T-helper 22 cell (primary cell): ENCODE results near the gene CEACAM1.
"Not testable (repeated sequence)": the region's sequence is repeated elsewhere in the genome, so short reads cannot be mapped to it uniquely, and the experiment has no call there.

Experiments used
- DNase-seq: peaks from one replicate; pipeline ENCODE4 v3.0.0-alpha.2; 2020; ENCODE audit warnings: low read depth

CEACAM1 gene

DNA sequence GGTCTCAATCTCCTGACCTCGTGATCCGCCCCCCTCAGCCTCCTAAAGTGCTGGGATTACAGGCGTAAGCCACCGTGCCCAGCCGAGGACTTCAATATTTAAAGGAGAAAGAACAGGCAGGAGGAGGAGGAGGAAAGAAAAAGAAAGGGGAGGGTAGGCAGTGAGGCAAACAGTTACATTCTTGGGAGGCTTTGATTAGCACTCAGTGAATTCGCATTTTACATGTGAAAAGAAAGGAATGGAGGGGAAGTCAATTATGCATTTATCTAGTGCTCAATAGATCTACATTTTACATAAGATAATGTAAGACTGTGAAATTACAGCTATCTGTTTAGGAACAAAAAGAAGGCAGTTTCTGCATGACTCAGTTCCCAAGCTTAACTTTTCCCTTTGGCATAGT is 54.6 kb downstream of the CEACAM1 start:
- DNase-seq = no peak

DNA sequence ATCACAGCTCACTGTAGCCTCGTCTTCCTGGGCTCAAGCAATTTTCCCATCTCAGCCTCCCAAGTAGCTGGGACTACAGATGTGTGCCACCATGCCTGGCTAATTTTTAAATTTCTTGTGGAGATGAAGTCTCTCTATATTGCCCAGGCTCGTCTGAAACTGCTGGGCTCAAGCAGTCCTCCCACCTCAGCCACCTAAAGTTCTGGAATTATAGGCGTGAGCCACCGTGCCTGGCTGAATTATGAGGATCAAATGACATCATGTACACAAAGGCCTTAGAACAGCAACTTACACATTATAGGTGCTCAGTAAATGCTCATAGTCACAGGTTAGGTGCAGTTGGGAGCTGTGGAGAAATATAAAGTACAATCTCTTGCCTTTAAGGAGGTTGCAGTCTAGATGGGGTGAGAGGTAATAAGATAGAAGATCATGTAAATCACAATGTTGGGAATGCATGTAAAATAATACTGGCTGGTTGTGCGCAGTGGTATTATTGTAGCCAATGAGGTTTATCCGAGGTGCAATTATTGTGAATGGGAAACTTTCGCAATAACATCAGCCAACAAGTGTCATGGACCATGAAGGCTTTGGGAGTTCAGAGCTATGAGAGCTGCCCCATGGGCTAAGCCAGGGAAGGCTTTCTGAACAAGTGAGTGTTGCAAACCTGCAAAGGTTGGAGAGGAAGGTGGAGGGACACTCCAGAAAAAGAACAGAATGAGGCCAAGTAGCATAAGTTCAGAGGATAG is 55.7 kb downstream of the CEACAM1 start:
- no peak for DNase-seq

DNA sequence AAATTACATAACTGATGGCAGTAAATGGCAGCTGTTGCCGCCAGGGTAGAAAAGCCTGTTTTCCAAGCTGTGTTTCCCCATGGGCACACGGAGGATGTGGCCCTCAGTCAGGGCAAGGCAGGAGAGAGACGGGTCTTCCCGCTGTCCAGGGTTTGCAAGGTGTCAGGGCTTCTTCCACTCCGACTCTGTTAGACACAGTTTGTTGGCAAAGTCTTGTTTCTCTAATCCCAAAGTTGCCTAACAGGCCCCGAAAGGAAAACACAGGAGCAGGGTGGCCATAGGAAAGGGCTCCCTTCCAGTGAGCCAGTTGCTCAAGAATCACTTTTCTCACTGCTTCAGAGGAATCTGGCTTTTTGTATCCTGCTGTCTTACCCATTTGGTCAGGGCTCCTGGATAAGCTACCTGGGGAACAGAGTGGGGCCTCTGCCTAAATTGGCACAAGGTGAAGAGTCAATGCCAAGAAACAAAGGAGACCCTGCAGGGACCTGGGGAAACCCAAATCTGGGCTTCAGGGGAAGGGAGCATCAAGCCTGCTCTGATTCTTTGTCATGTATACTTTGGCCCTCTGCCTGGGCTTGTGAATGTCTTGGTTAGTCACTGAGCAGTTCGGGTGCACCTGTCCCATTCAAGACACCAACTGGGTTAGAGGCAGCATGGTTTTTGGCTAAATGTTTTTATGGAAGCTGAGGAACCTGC is 56.6 kb downstream of the CEACAM1 start:
- DNase-seq = no peak

DNA sequence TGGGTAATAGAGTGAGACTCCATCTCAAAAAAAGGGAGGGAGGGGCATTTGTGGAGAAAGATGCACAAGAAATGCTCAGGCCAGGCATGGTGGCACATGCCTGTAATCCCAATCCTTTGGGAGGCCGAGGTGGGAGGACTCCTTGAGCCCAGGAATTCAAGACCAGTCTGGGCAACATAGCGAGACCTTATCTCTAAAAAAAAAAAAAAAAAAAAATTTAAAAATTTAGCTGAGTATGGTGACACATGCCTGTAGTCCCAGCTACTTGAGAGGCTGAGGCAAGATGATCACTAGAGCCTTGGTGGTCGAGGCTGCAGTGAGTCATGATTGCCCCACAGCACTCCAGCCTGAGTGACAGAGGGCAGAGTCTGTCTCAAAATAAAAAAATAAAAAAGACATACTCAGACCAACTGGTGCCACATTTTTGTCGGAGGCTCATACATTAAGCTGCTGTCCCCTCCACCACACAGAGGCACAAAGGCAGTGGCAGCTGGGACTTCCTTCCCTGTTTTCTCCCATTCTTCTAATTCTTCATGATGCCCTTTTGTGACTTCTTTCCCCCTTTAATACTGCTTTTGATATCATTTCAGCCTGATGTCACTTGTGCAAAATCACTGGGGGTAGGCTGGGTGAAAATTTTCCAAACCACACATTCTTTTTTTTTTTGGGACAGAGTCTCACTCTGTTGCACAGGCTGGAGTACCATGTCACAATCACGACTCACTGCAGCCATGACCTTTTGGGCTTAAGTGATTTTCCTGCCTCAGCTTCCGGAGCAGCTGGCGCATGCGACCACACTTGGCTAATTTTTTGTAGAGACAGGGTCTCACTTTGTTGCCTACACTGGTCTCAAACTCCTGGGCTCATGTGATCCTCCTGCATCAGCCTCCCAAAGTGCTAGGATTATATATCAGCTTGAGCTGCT is 58.7 kb downstream of the CEACAM1 start:
- no peak for DNase-seq

DNA sequence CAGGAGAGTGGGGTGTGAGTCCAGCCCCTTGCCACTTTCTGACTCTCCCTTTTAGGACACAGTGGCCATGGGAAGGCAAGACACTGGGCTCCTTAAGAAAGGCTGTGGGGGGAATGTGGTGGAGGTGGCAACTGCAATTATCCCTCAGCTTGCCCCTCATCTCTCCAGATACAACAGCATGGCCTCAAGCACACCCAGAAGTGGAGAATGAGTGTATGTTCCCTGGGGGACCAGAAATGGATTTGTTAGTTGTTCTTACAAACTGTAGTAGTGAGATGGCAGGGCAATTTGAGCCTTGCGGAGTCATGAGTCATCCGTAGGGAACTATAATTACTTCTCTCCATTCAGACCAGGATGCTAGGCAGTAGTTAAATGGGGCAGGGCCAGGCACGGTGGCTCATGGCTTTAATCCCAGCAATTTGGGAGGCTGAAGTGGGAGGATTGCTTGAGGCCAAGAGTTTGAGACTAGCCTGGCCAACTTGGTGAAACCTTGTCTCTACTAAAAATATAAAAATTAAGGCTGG is 59.9 kb downstream of the CEACAM1 start:
- DNase-seq = no peak

DNA sequence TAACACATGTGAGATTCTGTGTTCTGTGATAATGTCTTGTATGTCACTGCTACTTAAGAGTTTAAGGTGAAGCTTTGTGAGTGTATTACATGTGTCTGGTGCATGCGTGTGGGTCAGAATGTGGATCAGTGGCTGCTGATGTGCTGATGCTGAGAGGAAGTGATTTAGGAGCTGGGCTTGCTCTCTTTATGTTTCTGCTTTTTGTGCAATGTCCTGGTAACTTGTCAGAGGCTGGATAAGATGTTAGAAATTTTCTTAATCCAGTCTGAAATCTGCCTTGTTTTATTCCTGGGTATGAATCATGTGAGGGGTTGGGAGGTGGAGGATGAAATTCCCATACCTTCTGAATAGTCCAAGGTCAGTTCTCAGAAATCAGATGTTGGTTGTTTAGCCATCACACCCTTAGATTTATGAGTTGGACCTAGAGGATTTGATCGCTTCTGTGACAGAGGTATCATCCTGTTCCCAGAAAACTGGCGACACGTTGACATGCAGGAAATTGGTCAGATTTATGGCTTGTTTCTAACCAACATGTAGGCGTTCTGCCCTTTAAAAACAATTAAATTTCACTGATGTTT is 61.0 kb downstream of the CEACAM1 start:
- DNase-seq = no peak

DNA sequence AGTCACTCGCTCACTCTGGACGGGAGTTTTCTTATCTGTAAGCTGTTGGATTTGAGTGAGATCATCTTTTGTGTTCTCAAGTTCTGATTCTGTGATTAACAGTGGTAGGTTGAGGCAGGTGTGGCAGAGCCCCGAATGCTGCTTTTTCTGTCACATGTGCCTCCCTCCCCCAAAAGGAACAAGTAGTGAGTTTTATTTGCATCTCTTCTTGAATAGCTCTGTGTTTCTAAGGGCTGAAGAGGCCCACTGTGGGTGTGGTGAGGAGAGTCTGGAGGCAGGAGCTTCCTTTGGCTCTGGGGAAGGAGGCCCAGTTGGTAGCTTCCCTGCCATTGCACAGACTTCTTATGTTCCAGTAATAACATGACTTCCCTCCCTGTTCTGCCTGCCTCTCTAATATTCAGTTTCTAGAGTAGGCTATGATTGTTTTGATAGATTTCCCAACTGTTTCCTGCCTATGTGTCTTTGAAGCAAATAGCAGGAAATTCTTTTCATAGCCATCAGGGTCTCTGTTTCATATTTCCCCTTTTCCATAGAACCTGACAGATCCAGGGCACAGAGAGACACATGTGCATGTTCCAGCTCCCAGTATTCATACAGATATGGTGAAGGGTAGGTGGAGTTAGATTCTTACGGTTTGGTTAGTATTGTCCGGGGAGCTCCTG is 61.6 kb downstream of the CEACAM1 start:
- no peak for DNase-seq

DNA sequence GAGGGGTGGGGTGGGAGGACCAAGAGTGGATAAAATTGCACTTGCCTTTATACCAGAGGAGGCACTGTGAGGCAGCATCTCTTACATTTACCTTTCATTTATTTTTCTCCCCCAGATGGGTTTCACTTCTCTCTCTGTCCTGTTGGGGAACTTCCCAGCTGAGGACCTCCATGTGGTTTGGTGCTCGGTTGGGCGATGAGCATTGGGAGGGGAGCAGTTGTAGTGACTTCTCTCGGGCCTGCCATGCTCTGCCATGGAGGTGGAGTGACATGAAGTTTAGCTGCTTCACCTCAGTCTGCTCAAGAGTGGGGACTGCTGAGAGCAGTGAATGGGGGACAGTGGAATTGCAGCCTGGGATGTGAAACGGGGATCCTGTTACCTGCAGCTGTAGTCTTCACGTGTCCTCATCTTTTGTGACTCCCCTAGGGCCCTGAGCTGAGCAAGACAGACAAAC is 62.4 kb downstream of the CEACAM1 start:
- DNase-seq = no peak

DNA sequence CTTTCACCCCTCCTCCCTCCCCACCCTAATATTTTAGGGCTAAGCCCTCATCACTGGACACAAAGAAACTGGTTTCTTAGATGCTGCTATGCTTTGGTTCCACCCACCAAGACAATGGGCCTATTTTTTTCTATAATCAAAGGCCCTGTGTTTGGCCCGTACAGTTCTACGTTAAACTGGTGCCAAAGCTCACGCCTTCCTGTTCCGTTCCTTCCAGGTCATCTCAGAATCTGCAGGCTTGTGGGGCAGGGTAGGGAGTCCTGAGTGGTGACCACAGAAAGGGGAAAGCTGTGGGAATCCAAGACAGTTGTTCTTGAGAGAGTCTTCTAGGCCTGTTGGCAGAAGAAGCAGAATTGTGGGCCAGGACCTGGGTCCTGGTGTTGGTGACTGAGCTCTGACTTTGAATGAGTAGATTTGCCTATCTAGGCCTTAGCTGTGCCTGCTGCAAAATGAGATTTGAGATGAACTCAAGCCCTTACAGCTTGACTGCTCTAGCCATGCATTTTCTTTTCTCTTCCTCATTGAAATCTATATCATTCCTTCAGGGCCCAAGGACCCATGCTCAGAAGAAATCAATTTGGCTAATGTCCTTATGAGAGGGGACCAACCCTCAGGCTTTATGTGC is 66.5 kb downstream of the CEACAM1 start:
- DNase-seq = no peak

DNA sequence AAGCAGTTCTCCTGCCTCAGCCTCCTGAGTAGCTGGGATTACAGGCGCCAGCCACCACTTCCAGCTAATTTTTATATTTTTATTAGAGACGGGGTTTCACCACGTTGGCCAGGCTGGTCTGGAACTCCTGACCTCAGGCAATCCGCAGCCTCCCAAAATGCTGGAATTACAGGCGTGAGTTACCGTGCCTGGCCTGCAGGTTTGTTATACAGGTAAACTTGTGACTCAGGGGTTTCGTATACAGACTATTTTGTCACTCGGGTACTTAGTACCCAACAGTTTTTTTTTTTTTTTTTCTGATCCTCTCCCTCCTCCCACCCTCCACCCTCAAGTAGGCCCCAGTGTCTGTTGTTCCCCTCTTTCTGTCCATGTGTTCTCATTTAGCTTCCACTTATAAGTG is 67.0 kb downstream of the CEACAM1 start:
- not testable (repeated sequence) for DNase-seq

DNA sequence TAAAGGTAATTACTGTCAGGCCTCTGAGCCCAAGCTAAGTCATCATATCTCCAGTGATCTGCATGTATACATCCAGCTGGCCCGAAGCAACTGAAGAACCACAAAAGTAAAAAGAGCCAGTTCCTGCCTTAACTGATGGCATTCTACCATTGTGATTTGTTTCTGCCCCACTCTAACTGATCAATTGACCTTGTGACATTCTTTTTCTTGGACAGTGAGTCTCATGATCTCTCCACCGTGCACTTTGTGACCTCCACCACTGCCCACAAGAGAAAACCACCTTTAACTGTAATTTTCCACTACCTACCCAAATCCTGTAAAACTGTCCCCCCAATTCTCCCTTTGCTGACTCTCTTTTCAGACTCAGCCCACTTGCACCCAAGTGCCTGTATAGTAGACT is 68.4 kb downstream of the CEACAM1 start:
- no peak for DNase-seq
